OCI-LY1 (cell line): ENCODE data around the gene RAET1E.

Experiments used
- H2AFZ ChIP-seq: fragments of 200-600 bp; sonication (generic), shearing (Covaris generic); 2 replicates; pipeline ENCODE4 v1.6.0; 2014; ENCODE audit warnings: antibody characterized with exemption, mild to moderate bottlenecking, low read length
- H3F3A ChIP-seq: fragments of 200-600 bp; sonication (generic), shearing (Covaris generic); 2 replicates; pipeline ENCODE4 v1.6.0; 2014; ENCODE audit warnings: mild to moderate bottlenecking, antibody characterized with exemption, low read length, moderate library complexity; ENCODE audit not compliant: insufficient read depth
- H3K27ac ChIP-seq: fragments of 200-600 bp; sonication (generic); 2 replicates; pipeline ENCODE4 v1.5.1; 2014; ENCODE audit warnings: low read length, mixed run types, mild to moderate bottlenecking, low read depth; ENCODE audit not compliant: poor library complexity, severe bottlenecking
- H3K27me3 ChIP-seq: fragments of 200-600 bp; sonication (generic); 2 replicates; pipeline ENCODE4 v1.6.0; 2014; ENCODE audit warnings: antibody characterized with exemption, mild to moderate bottlenecking, low read length, moderate library complexity; ENCODE audit not compliant: insufficient read depth
- H3K36me3 ChIP-seq: fragments of 200-600 bp; sonication (generic); 2 replicates; pipeline ENCODE4 v1.6.1; 2014; ENCODE audit warnings: mild to moderate bottlenecking, antibody characterized with exemption, low read length, moderate library complexity, mixed read lengths; ENCODE audit not compliant: insufficient read depth
- H3K4me1 ChIP-seq: fragments of 200-600 bp; sonication (generic); 2 replicates; pipeline ENCODE4 v1.5.1; 2014; ENCODE audit warnings: mild to moderate bottlenecking, low read length, moderate library complexity; ENCODE audit not compliant: insufficient read depth, severe bottlenecking
- H3K4me2 ChIP-seq: fragments of 200-600 bp; sonication (generic), shearing (Covaris generic); 2 replicates; pipeline ENCODE4 v1.6.1; 2014; ENCODE audit warnings: low read length
- H3K4me3 ChIP-seq: fragments of 200-600 bp; sonication (generic); 2 replicates; pipeline ENCODE4 v1.5.1; 2014; ENCODE audit warnings: low read length, low read depth, mild to moderate bottlenecking, mixed read lengths; ENCODE audit not compliant: poor library complexity, severe bottlenecking
- H3K79me2 ChIP-seq: fragments of 200-600 bp; shearing (Covaris generic); 2 replicates; pipeline ENCODE4 v1.6.1; 2016; ENCODE audit warnings: mixed run types, low read length, mixed read lengths; ENCODE audit not compliant: insufficient read depth
- H3K9ac ChIP-seq: fragments of 200-600 bp; sonication (generic), shearing (Covaris generic); 2 replicates; pipeline ENCODE4 v1.6.1; 2014; ENCODE audit warnings: mild to moderate bottlenecking, low read length, mixed read lengths
- H3K9me2 ChIP-seq: fragments of 200-600 bp; sonication (generic), shearing (Covaris generic); 2 replicates; pipeline ENCODE4 v1.6.1; 2014; ENCODE audit warnings: low read depth, mild to moderate bottlenecking, low read length, mixed read lengths
- H3K9me3 ChIP-seq: fragments of 200-600 bp; shearing (Covaris generic); 2 replicates; pipeline ENCODE4 v1.6.1; 2014; ENCODE audit warnings: low read length, mixed read lengths
- H4K20me1 ChIP-seq: fragments of 200-600 bp; sonication (generic), shearing (Covaris generic); 2 replicates; pipeline ENCODE4 v1.6.0; 2016; ENCODE audit warnings: mild to moderate bottlenecking, low read length; ENCODE audit not compliant: insufficient read depth
- CTCF ChIP-seq: fragments of 200-600 bp; sonication (generic), shearing (Covaris generic); IDR thresholded peaks from 2 replicates; pipeline ENCODE4 v1.5.1; 2017; ENCODE audit warnings: mild to moderate bottlenecking, antibody characterized with exemption, low read length, moderate library complexity, mixed read lengths
- EZH2 ChIP-seq: fragments of 200-600 bp; sonication (generic), shearing (Covaris generic); IDR thresholded peaks from 2 replicates; pipeline ENCODE4 v1.8.0; 2017; ENCODE audit warnings: borderline replicate concordance, mixed run types, mild to moderate bottlenecking, antibody characterized with exemption, low read length, moderate library complexity, mixed read lengths

Gene RAET1E

DNA sequence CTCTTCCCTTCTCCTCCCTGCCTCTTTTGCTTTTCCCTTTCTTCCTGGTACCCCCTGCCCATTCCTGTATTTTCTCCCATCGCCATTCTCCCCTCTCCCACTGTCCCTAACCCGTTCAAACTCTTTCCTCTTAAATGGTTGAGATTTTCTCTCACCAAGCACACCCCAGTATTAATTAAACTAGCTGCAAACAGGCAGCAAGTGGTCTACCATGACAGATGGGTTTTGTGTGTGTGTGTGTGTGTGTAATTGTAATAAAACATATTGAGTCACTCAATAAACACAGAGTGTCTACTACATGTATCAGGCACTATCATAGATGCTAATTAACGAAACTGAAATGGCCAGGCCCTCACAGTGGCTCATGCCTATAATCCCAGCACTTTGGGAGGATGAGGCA lies 6.7 kb downstream of the RAET1E start:
- TF ChIP-seq CTCF (no peak), EZH2 (no peak)
- H3K4me2 ChIP-seq: no peak overlapping the region
- H3K79me2 ChIP-seq: no peaks in the 10 kb centered on the region
- H3K36me3 ChIP-seq: no peaks in the 10 kb centered on the region
- no peak overlapping the region for H3K27ac ChIP-seq
- H2AFZ ChIP-seq: no peak overlapping the region
- H3K4me3 ChIP-seq: no peak overlapping the region
- H3F3A ChIP-seq: no peaks in the 10 kb centered on the region
- H4K20me1 ChIP-seq: no peaks in the 10 kb centered on the region
- H3K9me2 ChIP-seq: no peaks in the 10 kb centered on the region
- no peaks in the 10 kb centered on the region for H3K4me1 ChIP-seq
- no peaks in the 10 kb centered on the region for H3K9me3 ChIP-seq
- H3K9ac ChIP-seq: no peak overlapping the region
- 0 out of 2 replicates have a peak, but pooled peaks cover 3% of the 10 kb centered on the region for H3K27me3 ChIP-seq

DNA sequence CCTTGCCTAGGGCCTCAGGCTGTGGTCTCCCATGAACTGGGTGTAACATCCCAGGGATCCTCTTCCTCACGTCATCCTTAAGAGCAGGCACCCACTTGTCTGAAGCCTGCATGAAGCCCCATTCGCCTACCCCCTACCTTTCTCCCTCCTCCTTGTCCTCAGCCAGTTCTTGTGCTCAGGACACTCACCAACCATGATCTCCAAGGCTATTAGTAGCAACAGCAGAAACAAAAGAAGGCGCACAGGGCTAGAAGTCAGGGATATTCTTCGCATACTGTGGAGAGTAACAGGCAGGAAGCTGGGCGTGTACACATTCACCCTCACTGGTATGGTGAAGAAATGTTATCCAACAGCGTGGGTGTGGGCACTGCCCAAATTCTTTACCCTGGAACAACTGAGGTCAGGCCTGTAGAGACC lies 7.3 kb downstream of the RAET1E start:
- Histone ChIP-seq H3K36me3 (no peaks in the 10 kb centered on the region), H3K4me3 (no peak overlapping the region), H3K9me3 (no peaks in the 10 kb centered on the region), H3K4me1 (no peaks in the 10 kb centered on the region), H3K4me2 (no peak overlapping the region), H3K27ac (no peak overlapping the region), H3K27me3 (peaks cover 3% of the 10 kb centered on the region; the same call in 1 of the 2 replicates), H4K20me1 (no peaks in the 10 kb centered on the region), H3F3A (no peaks in the 10 kb centered on the region), H3K9me2 (no peaks in the 10 kb centered on the region), H3K9ac (no peak overlapping the region), H2AFZ (no peak overlapping the region), H3K79me2 (no peaks in the 10 kb centered on the region)
- no peak for TF ChIP-seq EZH2
- TF ChIP-seq CTCF: no peak

- TF ChIP-seq EZH2 (no peak), CTCF (no peak)
- Histone ChIP-seq H3K9me3 (no peaks in the 10 kb centered on the region), H2AFZ (no peak overlapping the region), H4K20me1 (no peaks in the 10 kb centered on the region), H3K4me1 (no peaks in the 10 kb centered on the region), H3K4me3 (no peak overlapping the region), H3K79me2 (no peaks in the 10 kb centered on the region), H3F3A (no peaks in the 10 kb centered on the region), H3K9me2 (no peaks in the 10 kb centered on the region), H3K4me2 (no peak overlapping the region), H3K36me3 (no peaks in the 10 kb centered on the region), H3K27ac (no peak overlapping the region), H3K27me3 (peaks cover 7% of the 10 kb centered on the region; the same call in 1 of the 2 replicates), H3K9ac (no peak overlapping the region)
Observed at GRCh38 chr6:149889326-149889725, 8.6 kb downstream of the RAET1E start.
